Ureter (tissue), 1 donor: ENCODE results near the gene CALHM5. TPM values are rescaled to one million over a fixed set of nuclear protein-coding genes. Genes with fewer than 3 reads are reported as not detected.

Experiments used
- total RNA-seq: library from RNA; stranded (reverse); gene quantifications from one replicate; pipeline ENCODE4 v1.2.4, GENCODE V29; 2023
- donor health status: DM: yes; HTN: yes; CAD: no.

CALHM5 gene
- total RNA-seq, 1 donor from 2014 or later, result 1.7 TPM

Other genes starting within 250 kb of the CALHM5 start
- gene TSPYL1, start 231.7 kb upstream of the CALHM5 start, total RNA-seq, result 118 TPM
- gene DSE, start 140.7 kb upstream of the CALHM5 start, total RNA-seq, result 43.9 TPM
- 2.2 TPM for gene CALHM6, start 50.3 kb upstream of the CALHM5 start, total RNA-seq
- gene TRAPPC3L, start 34.0 kb downstream of the CALHM5 start, total RNA-seq, result not detected
- not detected for gene CALHM4, start 42.1 kb downstream of the CALHM5 start, total RNA-seq
- gene RWDD1, start 59.9 kb downstream of the CALHM5 start, total RNA-seq, result 42.6 TPM
- gene RSPH4A, start 104.8 kb downstream of the CALHM5 start, total RNA-seq, result 0.55 TPM
- gene ZUP1, start 157.1 kb downstream of the CALHM5 start, total RNA-seq, result 16.5 TPM
- gene KPNA5, start 169.6 kb downstream of the CALHM5 start, total RNA-seq, result 21.2 TPM